Activated CD8-positive, alpha-beta memory T cell treated with anti-CD3 and anti-CD28 coated beads for 1 hour (primary cell): ENCODE measurements around the gene ATP2B2.

ENCODE experiments used
- DNase-seq, 2 donors: peaks; one replicate each; pipeline ENCODE4 v3.0.0-alpha.2; 2020; ENCODE audit warnings: low read depth in 1 of 2; ENCODE audit errors: extremely low read depth in 1 of 2

ATP2B2 gene

GRCh38 chr3:10453431-10454163 lies 51.8 kb downstream of the ATP2B2 start:
- DNase-seq = no peak

DNA sequence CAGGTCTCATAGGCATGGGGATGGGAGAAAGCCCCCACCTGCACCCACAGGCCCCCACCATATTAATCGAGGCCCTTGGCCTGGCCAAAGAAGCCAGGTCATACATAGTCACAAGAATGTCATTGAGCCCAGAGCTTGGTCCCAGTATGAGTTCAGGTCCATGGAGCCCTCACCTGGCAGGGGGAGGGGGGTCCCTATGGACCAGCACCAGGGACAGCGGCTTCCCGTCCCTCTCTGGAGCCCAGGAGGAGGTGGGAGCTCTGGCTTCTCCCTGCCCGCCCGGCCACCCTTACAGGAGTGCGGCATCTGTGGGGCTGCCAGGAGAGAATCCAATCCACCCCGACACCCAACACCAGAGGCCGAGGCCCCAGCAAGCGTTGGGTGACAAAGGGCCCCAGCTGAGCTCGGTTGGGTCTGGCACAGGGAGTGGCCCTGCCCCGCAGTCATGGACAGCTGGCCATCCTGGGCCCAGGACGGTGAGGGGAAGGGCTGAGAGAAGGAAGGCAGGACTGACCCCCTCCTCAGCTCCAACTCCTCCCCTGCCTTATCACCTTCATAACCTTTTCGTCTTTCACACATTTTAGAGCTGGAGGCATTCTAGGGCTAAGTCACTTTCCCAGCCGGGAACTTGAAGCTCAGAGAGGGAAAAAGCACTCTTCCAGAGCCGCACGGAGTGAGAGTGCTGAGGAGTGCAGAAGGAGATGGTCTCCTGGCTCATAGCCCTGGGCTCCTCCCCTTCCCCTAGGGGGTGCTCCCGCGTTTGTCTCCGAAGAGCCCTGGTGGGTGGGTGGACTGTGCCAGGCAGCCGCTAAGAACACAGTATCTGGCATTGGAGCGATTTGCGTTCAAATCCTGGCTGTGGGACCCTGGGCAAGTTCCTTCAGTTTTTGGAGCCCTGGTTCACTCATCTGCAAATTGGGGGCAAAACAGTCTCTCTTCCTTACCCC lies 54.6 kb downstream of the ATP2B2 start:
- no peak for DNase-seq

GRCh38 chr3:10449436-10449835 lies 56.0 kb downstream of the ATP2B2 start:
- no peak for DNase-seq

- DNase-seq = no peak
Observed at GRCh38 chr3:10448544-10448943, 56.8 kb downstream of the ATP2B2 start.

- DNase-seq = no peak
Observed at GRCh38 chr3:10447527-10448260, 57.7 kb downstream of the ATP2B2 start.

DNA sequence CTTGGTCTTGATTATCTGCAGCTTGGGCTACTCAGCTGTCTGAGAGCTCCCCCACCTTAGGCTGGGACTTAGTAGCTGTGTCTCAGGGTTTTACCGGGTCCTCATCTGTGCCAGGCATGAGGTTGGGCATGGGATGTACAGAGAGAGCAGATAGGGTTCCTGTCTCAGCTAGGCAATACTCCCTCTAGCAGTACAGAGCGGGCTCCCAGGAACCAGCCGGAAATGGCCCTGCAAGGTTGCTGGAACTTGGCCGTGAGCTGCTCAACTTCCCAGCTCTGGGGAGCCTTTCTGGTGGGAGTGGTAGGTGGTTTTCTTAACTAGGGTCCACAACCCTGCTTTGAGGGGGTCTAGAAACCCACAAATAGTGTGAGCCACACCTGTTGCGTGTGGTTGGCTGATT lies 58.3 kb downstream of the ATP2B2 start:
- DNase-seq = no peak

DNA sequence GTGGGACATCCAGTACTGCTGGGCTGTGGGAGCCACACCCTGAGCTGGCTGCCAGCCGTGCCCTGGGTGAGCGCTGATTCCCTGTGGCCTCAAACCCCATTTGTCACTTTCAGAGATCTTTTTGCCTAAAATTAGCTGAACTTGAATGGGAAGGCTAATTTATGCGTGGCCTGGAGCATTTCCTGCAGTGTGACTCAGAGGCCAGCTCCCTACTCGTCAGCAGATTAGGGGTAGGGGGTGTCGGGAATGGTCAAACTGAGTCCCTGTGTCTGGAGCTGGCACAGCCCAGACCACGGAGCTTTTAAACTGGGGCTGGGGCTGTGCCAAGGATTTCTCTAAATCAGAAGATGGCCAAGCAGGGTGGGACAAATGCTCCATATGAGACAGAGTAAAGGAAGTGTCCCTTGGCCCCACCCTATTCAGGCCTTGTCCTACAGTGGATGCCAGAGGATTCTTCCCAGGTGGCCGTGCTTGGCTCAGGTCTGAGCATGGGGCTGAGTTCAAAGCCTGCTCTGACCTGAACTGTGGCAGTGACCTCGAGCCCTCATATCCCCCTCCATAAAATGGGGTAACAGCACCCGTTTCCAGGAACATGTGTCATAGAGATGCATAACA lies 59.7 kb downstream of the ATP2B2 start:
- no peak for DNase-seq

GRCh38 chr3:10444511-10444910 lies 60.9 kb downstream of the ATP2B2 start:
- DNase-seq = no peak

- DNase-seq = no peak
Observed at GRCh38 chr3:10444110-10444429, 61.3 kb downstream of the ATP2B2 start.

- DNase-seq = no peak
Observed at GRCh38 chr3:10443272-10444109, 61.9 kb downstream of the ATP2B2 start.

- no peak for DNase-seq
Observed at GRCh38 chr3:10442151-10442795, 63.1 kb downstream of the ATP2B2 start.

GRCh38 chr3:10440684-10441083 lies 64.7 kb downstream of the ATP2B2 start:
- no peak for DNase-seq

DNA sequence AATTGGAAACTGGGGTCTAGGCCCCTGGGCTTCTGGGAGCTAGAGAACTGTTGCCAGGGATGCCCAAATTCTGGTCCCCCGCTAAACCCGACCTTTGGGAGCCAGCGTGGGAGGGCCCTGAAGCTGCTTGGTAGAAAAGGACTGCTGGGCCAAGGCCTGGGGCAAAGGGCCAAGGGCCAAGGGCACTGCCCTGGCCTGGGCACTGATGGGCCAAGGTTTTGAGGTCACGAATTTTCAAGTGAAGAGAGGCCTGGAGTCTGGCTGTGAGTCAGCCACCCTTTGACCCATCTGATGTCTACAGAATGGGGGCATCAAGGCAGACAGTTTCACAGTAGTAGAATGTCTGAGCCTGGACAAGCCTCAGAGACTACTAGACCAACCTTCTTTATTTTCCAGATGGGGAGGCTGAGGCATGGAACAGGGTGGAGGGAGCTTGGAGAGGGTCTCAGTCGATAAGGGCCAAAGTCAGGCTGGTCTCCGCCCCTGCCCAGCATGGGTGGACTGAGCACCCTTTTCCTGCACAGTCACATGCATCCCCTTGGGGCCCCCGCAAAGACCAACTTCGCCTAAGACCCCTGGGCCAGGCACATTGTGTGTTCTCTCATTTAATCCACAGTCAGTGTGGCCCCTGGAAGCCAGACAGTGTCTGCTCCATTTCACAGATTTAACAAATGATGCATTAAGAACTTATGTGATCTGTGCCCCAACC lies 66.3 kb downstream of the ATP2B2 start:
- no peak for DNase-seq

GRCh38 chr3:10437995-10438901 lies 67.1 kb downstream of the ATP2B2 start:
- DNase-seq = no peak

- peak; percentile 6 to 24 for DNase-seq
Observed at GRCh38 chr3:10437272-10437994, 68.0 kb downstream of the ATP2B2 start.

DNA sequence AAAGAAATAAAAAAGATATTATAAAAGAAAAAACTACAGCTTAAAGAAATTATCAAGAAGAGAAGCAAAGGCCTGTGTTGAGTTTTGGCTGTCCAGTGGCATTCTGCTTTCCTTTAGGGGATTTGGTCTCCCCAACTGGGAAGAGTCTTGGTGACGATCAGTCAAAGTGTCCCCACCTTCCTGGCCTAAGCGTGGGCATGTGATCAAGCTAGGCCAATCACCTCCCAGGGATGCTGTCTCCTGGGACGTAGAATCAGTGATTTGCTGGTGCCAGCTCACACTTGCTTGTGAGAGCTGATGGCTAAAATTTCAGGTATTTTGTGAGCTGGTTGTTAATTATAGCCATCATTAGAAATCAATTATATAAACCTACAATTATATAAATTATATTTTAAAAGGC lies 69.5 kb downstream of the ATP2B2 start:
- no peak for DNase-seq

GRCh38 chr3:10434938-10435336 lies 70.4 kb downstream of the ATP2B2 start:
- no peak for DNase-seq
